GM15510 (cell line): ENCODE data around the gene CLUH.

Experiments
- POLR2A ChIP-seq: IDR thresholded peaks from 3 replicates; pipeline ENCODE4 v1.6.1; 2011; ENCODE audit warnings: borderline replicate concordance; ENCODE audit not compliant: insufficient read length; ENCODE audit errors: extremely low read depth

Gene CLUH

GRCh38 chr17:2688351-2689342 is 22.9 kb downstream of the CLUH start:
- peak; percentile 6 for TF ChIP-seq POLR2A

- no peak for TF ChIP-seq POLR2A
These were observed 24.5 kb downstream of the CLUH start for GRCh38 chr17:2687074-2687418.

GRCh38 chr17:2685696-2686095 is 25.9 kb downstream of the CLUH start:
- TF ChIP-seq POLR2A, result no peak

- TF ChIP-seq POLR2A, result no peak
These were observed 27.0 kb downstream of the CLUH start for GRCh38 chr17:2684549-2684948.

GRCh38 chr17:2683912-2684311 is 27.7 kb downstream of the CLUH start:
- no peak for TF ChIP-seq POLR2A

- no peak for TF ChIP-seq POLR2A
These were observed 29.2 kb downstream of the CLUH start for GRCh38 chr17:2682176-2682938.

- no peak for TF ChIP-seq POLR2A
These were observed 29.9 kb downstream of the CLUH start for GRCh38 chr17:2681650-2682049.

GRCh38 chr17:2680961-2681360 is 30.6 kb downstream of the CLUH start:
- TF ChIP-seq POLR2A, result no peak

- TF ChIP-seq POLR2A, result no peak
These were observed 39.5 kb downstream of the CLUH start for GRCh38 chr17:2672026-2672425.

- no peak for TF ChIP-seq POLR2A
These were observed 55.3 kb downstream of the CLUH start for GRCh38 chr17:2656283-2656682.

GRCh38 chr17:2655546-2655945 is 56.0 kb downstream of the CLUH start:
- no peak for TF ChIP-seq POLR2A

GRCh38 chr17:2649191-2649590 is 62.4 kb downstream of the CLUH start:
- TF ChIP-seq POLR2A, result no peak

GRCh38 chr17:2647957-2648356 is 63.6 kb downstream of the CLUH start:
- no peak for TF ChIP-seq POLR2A

GRCh38 chr17:2644971-2645370 is 66.6 kb downstream of the CLUH start:
- TF ChIP-seq POLR2A, result no peak
